Liver (tissue), 9 donors: ENCODE measurements around the gene SMYD5. TPM values are rescaled to one million over a fixed set of nuclear protein-coding genes. Genes with fewer than 3 reads are reported as not detected.
"Not testable (repeated sequence)": the region's sequence is repeated elsewhere in the genome, so short reads cannot be mapped to it uniquely, and the experiment has no call there.

Experiments
- DNase-seq: peaks from one replicate; pipeline ENCODE4 v3.0.0-alpha.2; 2017; ENCODE audit warnings: low spot score
- H3K27ac ChIP-seq, 2 donors: one replicate each; pipeline ENCODE4 v1.7.0; 2013; ENCODE audit warnings: inconsistent platforms in 2 of 2, low read length in 2 of 2, control low read depth in 1 of 2, low read depth in 1 of 2, mild to moderate bottlenecking in 1 of 2
- H3K27me3 ChIP-seq, 4 donors: one replicate each; pipeline versions ENCODE4 v1.6.1 to v1.7.0; 2013; ENCODE audit warnings: low read length in 3 of 4, inconsistent platforms in 1 of 4, mild to moderate bottlenecking in 1 of 4, moderate library complexity in 1 of 4; ENCODE audit not compliant: control insufficient read depth in 4 of 4, insufficient read depth in 4 of 4
- H3K36me3 ChIP-seq, 4 donors: one replicate each; pipeline versions ENCODE4 v1.6.1 to v1.7.0; 2013; ENCODE audit warnings: low read length in 3 of 4, mild to moderate bottlenecking in 3 of 4, low read depth in 1 of 4, moderate library complexity in 1 of 4; ENCODE audit not compliant: control insufficient read depth in 4 of 4, insufficient read depth in 3 of 4
- H3K4me1 ChIP-seq, 4 donors: one replicate each; pipeline versions ENCODE4 v1.6.1 to v1.7.0; 2013; ENCODE audit warnings: low read length in 3 of 4, mild to moderate bottlenecking in 3 of 4, moderate library complexity in 1 of 4; ENCODE audit not compliant: control insufficient read depth in 4 of 4, insufficient read depth in 4 of 4
- H3K4me3 ChIP-seq, 3 donors: one replicate each; pipeline versions ENCODE4 v1.6.1 to v1.7.0; 2013; ENCODE audit warnings: low read length in 3 of 3, control low read depth in 1 of 3, low read depth in 1 of 3, mild to moderate bottlenecking in 1 of 3
- H3K9ac ChIP-seq, 2 donors: one replicate each; pipeline ENCODE4 v1.7.0; 2013; ENCODE audit warnings: low read length in 2 of 2, mild to moderate bottlenecking in 2 of 2, moderate library complexity in 2 of 2, control low read depth in 1 of 2, low read depth in 1 of 2
- H3K9me3 ChIP-seq, 4 donors: one replicate each; pipeline versions ENCODE4 v1.6.1 to v1.7.0; 2013; ENCODE audit warnings: low read length in 3 of 4; ENCODE audit not compliant: control insufficient read depth in 4 of 4
- ATF3 ChIP-seq: IDR thresholded peaks from 2 replicates; pipeline ENCODE4 v1.6.1; 2016; ENCODE audit warnings: antibody characterized with exemption
- CTCF ChIP-seq: fragments of 150-350 bp; IDR thresholded peaks from 2 replicates; pipeline ENCODE4 v1.5.1; 2017; ENCODE audit warnings: improper control_type of control experiment, low read depth, low read length; ENCODE audit not compliant: missing input control
- FOXA1 ChIP-seq: IDR thresholded peaks from 2 replicates; pipeline ENCODE4 v1.6.1; 2016; ENCODE audit warnings: antibody characterized with exemption
- HNF4A ChIP-seq, 2 donors: conservative IDR thresholded peaks; 2 replicates each; pipeline ENCODE4 v1.6.1; 2016; ENCODE audit warnings: antibody characterized with exemption in 2 of 2, mild to moderate bottlenecking in 2 of 2
- JUND ChIP-seq, 2 donors: IDR thresholded peaks; 2 replicates each; pipeline ENCODE4 v1.6.1; 2016; ENCODE audit warnings: antibody characterized with exemption in 2 of 2
- NR2F2 ChIP-seq: IDR thresholded peaks from 2 replicates; pipeline ENCODE4 v1.6.1; 2016; ENCODE audit warnings: antibody characterized with exemption
- RAD21 ChIP-seq, 2 donors: IDR thresholded peaks; 2 replicates each; pipeline ENCODE4 v1.6.1; 2016; ENCODE audit warnings: antibody characterized with exemption in 2 of 2, mild to moderate bottlenecking in 2 of 2
- REST ChIP-seq: IDR thresholded peaks from 2 replicates; pipeline ENCODE4 v1.6.1; 2016; ENCODE audit warnings: antibody characterized with exemption, mild to moderate bottlenecking
- TAF1 ChIP-seq: conservative IDR thresholded peaks from 2 replicates; pipeline ENCODE4 v1.6.1; 2016; ENCODE audit warnings: antibody characterized with exemption, mild to moderate bottlenecking
- WGBS: extraction: QIAGEN DNeasy Blood & Tissue Kit; methylation state at CpG from one replicate; pipeline ENCODE4 v1.1.7; 2013; 5-methylcytosine and 5-hydroxymethylcytosine counted together
- polyA plus RNA-seq, 2 donors: library from polyadenylated mRNA; stranded (reverse) in 1 of 2; unstranded in 1 of 2; fragments of 200-250 nt in 1 of 2; fragments of >200 nt in 1 of 2; fragmentation: Nextera tagmentation in 1 of 2; extraction: Ambion mirVana in 1 of 2; gene quantifications; one replicate each; pipeline versions ENCODE4 v1.2.1 to v1.2.3, GENCODE V29; 2013 to 2015
- total RNA-seq, 2 donors: library from RNA; depleted of rRNA; stranded (reverse); fragments of >200 nt; gene quantifications; one replicate each; pipeline ENCODE4 v1.2.3, GENCODE V29; 2014
- donor health status: healthy.
- donor health status: healthy.
- donor health status: healthy.
- donor health status: healthy.
- donor health status: healthy.

The SMYD5 gene
- total and polyA plus RNA-seq, 4 donors: 3.9 to 8.8 (median 5.8) TPM

GRCh38 chr2:73187549-73187948 is 26.5 kb upstream of the SMYD5 start:
- 45% methylated on average over 2 of the region's 2 CpGs for WGBS

GRCh38 chr2:73197579-73197978 is 16.5 kb upstream of the SMYD5 start:
- Histone ChIP-seq H3K27me3 (peaks cover 0 to 7% (median 0%) of the 10 kb centered on the region in 4 donors), H3K9ac (no peak overlapping the region), H3K9me3 (no peaks in the 10 kb centered on the region), H3K4me1 (peaks cover 0 to 8% (median 4%) of the 10 kb centered on the region in 4 donors), H3K4me3 (no peak overlapping the region), H3K36me3 (no peaks in the 10 kb centered on the region), H3K27ac (no peak overlapping the region)
- TF ChIP-seq REST: no peak
- TF ChIP-seq HNF4A (conservative IDR thresholded peaks at IDR 0.05): no peak
- DNase-seq: no peak

More at GRCh38 chr2:73187549-73187948, 26.5 kb upstream of the SMYD5 start:
- Histone ChIP-seq H3K9me3 (no peaks in the 10 kb centered on the region), H3K9ac (no peak overlapping the region), H3K4me3 (no peak overlapping the region), H3K27me3 (peaks cover 0 to 3% (median 0%) of the 10 kb centered on the region in 4 donors), H3K4me1 (no peaks in the 10 kb centered on the region), H3K36me3 (no peaks in the 10 kb centered on the region), H3K27ac (no peak overlapping the region)
- TF ChIP-seq HNF4A (conservative IDR thresholded peaks at IDR 0.05) (no peak), FOXA1 (no peak), TAF1 (no peak), JUND (IDR thresholded peaks at IDR 0.05) (no peak), NR2F2 (no peak), CTCF (no peak), RAD21 (IDR thresholded peaks at IDR 0.05) (no peak), ATF3 (no peak)
- DNase-seq: no peak

- H3K9me3 ChIP-seq, H3K9ac ChIP-seq, H3K27ac ChIP-seq, H3K36me3 ChIP-seq, DNase-seq, H3K4me3 ChIP-seq, H3K27me3 ChIP-seq: not testable (repeated sequence)
- peaks cover 0 to 16% (median 7%) of the 10 kb centered on the region in 4 donors for H3K4me1 ChIP-seq
- WGBS: 91% methylated on average over 10 of the region's 10 CpGs
These were observed 13.8 kb upstream of the SMYD5 start for GRCh38 chr2:73200281-73200680.
